Muscle of back (tissue), 13 donors: Measurements from ENCODE around the gene ETNK2. TPM values are rescaled to one million over a fixed set of nuclear protein-coding genes. Genes with fewer than 3 reads are reported as not detected.
A peak's percentile ranks its signal among the peaks of the same experiment; 100 is the strongest.

ENCODE experiments used
- DNase-seq, 3 donors: peaks; one replicate each; pipeline versions ENCODE4 v3.0.0 to v3.0.0-alpha.2; 2013
- long read RNA-seq, 9 donors: transcript quantifications; one replicate each; lab custom pipeline, GENCODE V29; 2026
- polyA plus RNA-seq, 10 donors: library from polyadenylated mRNA; unstranded; fragments of 120-200 nt; gene quantifications; one replicate each; pipeline ENCODE4 v1.2.1, GENCODE V29; 2013; ENCODE audit not compliant: insufficient read length in 10 of 10

ETNK2 gene
- polyA plus RNA-seq = 1 to 10 TPM; 1.8 to 5.4 (median 3.0) TPM
- long read RNA-seq, donor 1, partial matches to known transcripts = 0 of 1 reads
- long read RNA-seq, donor 1, other reads (novel, unspliced or antisense) = 0 of 1 reads
- long read RNA-seq, donor 2, partial matches to known transcripts = 0 of 2 reads
- long read RNA-seq, donor 2, other reads (novel, unspliced or antisense) = 0 of 2 reads
- long read RNA-seq, donor 3, partial matches to known transcripts = 0 of 1 reads
- long read RNA-seq, donor 3, other reads (novel, unspliced or antisense) = 0 of 1 reads
- long read RNA-seq, donor 4 = 0 reads
- long read RNA-seq, donor 5 = 0 reads
- long read RNA-seq, donor 6 = 0 reads
- long read RNA-seq, donor 7, partial matches to known transcripts = 0 of 1 reads
- long read RNA-seq, donor 7, other reads (novel, unspliced or antisense) = 0 of 1 reads
- long read RNA-seq, donor 8, partial matches to known transcripts = 0 of 1 reads
- long read RNA-seq, donor 8, other reads (novel, unspliced or antisense) = 0 of 1 reads
- long read RNA-seq, donor 9, partial matches to known transcripts = 0 of 1 reads
- long read RNA-seq, donor 9, other reads (novel, unspliced or antisense) = 0 of 1 reads

- peak in 2 of 3 donors; percentile 51 to 84 for DNase-seq
These were observed at the start of gene ETNK2 for GRCh38 chr1:204151552-204152309. TSS of gene ETNK2 (minus strand) at chr1:204152044. CDS start at chr1:204151852, 192 bp downstream.

- DNase-seq = no peak
These were observed 49.6 kb upstream of the ETNK2 start for GRCh38 chr1:204201348-204202040.

- no peak for DNase-seq
These were observed 47.7 kb upstream of the ETNK2 start for GRCh38 chr1:204199579-204199978.

GRCh38 chr1:204198348-204199340 is 46.8 kb upstream of the ETNK2 start:
- DNase-seq = peak in 2 of 3 donors; percentile 14 to 71

GRCh38 chr1:204197068-204197467 is 45.2 kb upstream of the ETNK2 start:
- DNase-seq = no peak

- DNase-seq = no peak
These were observed 44.4 kb upstream of the ETNK2 start, which contains the start of gene KISS1 for GRCh38 chr1:204196068-204196795. TSS of gene KISS1 (minus strand) at chr1:204196491. CDS start at chr1:204192876, 3,615 bp downstream.

- DNase-seq = no peak
These were observed 42.9 kb upstream of the ETNK2 start for GRCh38 chr1:204194771-204195170.

GRCh38 chr1:204194080-204194479 is 42.2 kb upstream of the ETNK2 start:
- no peak for DNase-seq

GRCh38 chr1:204192589-204193352 is 40.9 kb upstream of the ETNK2 start:
- no peak for DNase-seq

- DNase-seq = no peak
These were observed 40.2 kb upstream of the ETNK2 start for GRCh38 chr1:204192046-204192445.

- DNase-seq = no peak
These were observed 39.6 kb upstream of the ETNK2 start for GRCh38 chr1:204191456-204191855.

- peak in 2 of 3 donors; percentile 26 to 44 for DNase-seq
These were observed 38.7 kb upstream of the ETNK2 start for GRCh38 chr1:204190212-204191211.

- DNase-seq = no peak
These were observed 37.3 kb upstream of the ETNK2 start for GRCh38 chr1:204188959-204189639.

- no peak for DNase-seq
These were observed 34.8 kb upstream of the ETNK2 start for GRCh38 chr1:204186597-204186996.

- no peak for DNase-seq
These were observed 29.3 kb upstream of the ETNK2 start for GRCh38 chr1:204181116-204181515.

- DNase-seq = no peak
These were observed 28.3 kb upstream of the ETNK2 start for GRCh38 chr1:204180133-204180532.
